Endothelial cell of umbilical vein (primary cell): ENCODE results near the gene ESYT2. TPM values are rescaled to one million over a fixed set of nuclear protein-coding genes. Genes with fewer than 3 reads are reported as not detected.

Source experiments
- BruUV-seq: library from RNA; stranded (reverse); fragments of 400-500 nt; replicated peaks from 2 replicates; lab custom pipeline; 2021; lab: Mats Ljungman, UMichigan
- CTCF ChIA-PET: fragments of 300-600, 350-600 bp; sonication (Branson Sonifier 250); formaldehyde crosslinking; loops from one replicate; lab custom pipeline; 2021; ENCODE audit warnings: antibody characterized with exemption, inconsistent platforms; lab: Charles Lee
- POLR2A ChIA-PET: fragments of 300-600, 350-600 bp; sonication (Branson Sonifier 250); formaldehyde crosslinking; loops from one replicate; lab custom pipeline; 2021; ENCODE audit warnings: antibody characterized with exemption, inconsistent platforms; lab: Charles Lee
- DNase-seq: peaks from one replicate; pipeline ENCODE4 v3.0.0-alpha.2; 2011; ENCODE audit warnings: low read depth, low spot score
- FAIRE-seq: peaks from 2 replicates; lab custom pipeline; 2011; peaks lifted over from hg19 to GRCh38; lab: Jason Lieb, UNC
- H2AFZ ChIP-seq: 2 replicates; pipeline ENCODE4 v1.6.0; 2012; ENCODE audit warnings: low read depth, low read length, control low read depth, inconsistent platforms
- H3K27ac ChIP-seq: 2 replicates; pipeline ENCODE4 v1.5.1; 2011; ENCODE audit warnings: low read depth, mild to moderate bottlenecking, control low read depth, low read length, moderate library complexity; ENCODE audit not compliant: insufficient read depth
- H3K27me3 ChIP-seq, 2 experiments: 2 replicates each; pipeline versions ENCODE4 v1.6.0 to v1.6.1; 2011; ENCODE audit warnings: low read length in 2 of 2, mixed read lengths in 1 of 2; ENCODE audit not compliant: control insufficient read depth in 2 of 2, insufficient read depth in 2 of 2
- H3K36me3 ChIP-seq, 2 experiments: 2 replicates in 1 of 2; 3 replicates in 1 of 2; pipeline ENCODE4 v1.5.1; 2011; ENCODE audit warnings: low read length in 2 of 2, mild to moderate bottlenecking in 1 of 2, moderate library complexity in 1 of 2; ENCODE audit not compliant: control insufficient read depth in 2 of 2, insufficient read depth in 2 of 2; ENCODE audit errors: extremely low read depth in 1 of 2
- H3K4me1 ChIP-seq: 3 replicates; pipeline ENCODE4 v1.5.1; 2011; ENCODE audit warnings: mild to moderate bottlenecking, low read length; ENCODE audit not compliant: control insufficient read depth, insufficient read depth; ENCODE audit errors: extremely low read depth
- H3K4me2 ChIP-seq: 2 replicates; pipeline ENCODE4 v1.6.1; 2011; ENCODE audit warnings: low read length, control low read depth, mixed read lengths; ENCODE audit not compliant: insufficient read depth
- H3K4me3 ChIP-seq, 3 experiments: fragments of 200-600 bp in 1 of 3; sonication (generic), shearing (Covaris generic) in 1 of 3; replicated peaks in 1 of 3; 2 replicates each; pipeline ENCODE4 v1.5.1; 2011 to 2016; ENCODE audit warnings: control low read depth in 3 of 3, low read length in 3 of 3, mild to moderate bottlenecking in 2 of 3, inconsistent platforms in 1 of 3, low read depth in 1 of 3, moderate library complexity in 1 of 3; ENCODE audit not compliant: insufficient read depth in 1 of 3
- H3K79me2 ChIP-seq: 2 replicates; pipeline ENCODE4 v1.6.0; 2012; ENCODE audit warnings: low read length, inconsistent platforms; ENCODE audit not compliant: control insufficient read depth, insufficient read depth
- H3K9ac ChIP-seq: replicated peaks from 2 replicates; pipeline ENCODE3; 2011; ENCODE audit warnings: low read length, control low read depth; ENCODE audit not compliant: insufficient read depth; ENCODE audit errors: extremely low read depth
- H3K9me1 ChIP-seq: replicated peaks from 3 replicates; pipeline ENCODE4 v1.6.0; 2011; ENCODE audit warnings: mild to moderate bottlenecking, low read length; ENCODE audit not compliant: control insufficient read depth, insufficient read depth; ENCODE audit errors: extremely low read depth
- H3K9me3 ChIP-seq: replicated peaks from 2 replicates; pipeline ENCODE4 v1.5.1; 2012; ENCODE audit warnings: low read length, inconsistent platforms; ENCODE audit not compliant: control insufficient read depth, insufficient read depth
- H4K20me1 ChIP-seq: replicated peaks from 2 replicates; pipeline ENCODE3; 2011; ENCODE audit warnings: mild to moderate bottlenecking, low read length; ENCODE audit not compliant: control insufficient read depth, insufficient read depth; ENCODE audit errors: extremely low read depth
- EZH2 ChIP-seq: IDR thresholded peaks from 2 replicates; pipeline ENCODE4 v1.6.1; 2012; ENCODE audit warnings: borderline replicate concordance, low read depth, mild to moderate bottlenecking, moderate library complexity, low read length, inconsistent platforms; ENCODE audit not compliant: severe bottlenecking
- FOS ChIP-seq: IDR thresholded peaks from 2 replicates; pipeline ENCODE4 v1.6.1; 2011; ENCODE audit warnings: mild to moderate bottlenecking, low read length, moderate library complexity, borderline replicate concordance; ENCODE audit not compliant: insufficient read depth
- GATA2 ChIP-seq: IDR thresholded peaks from 2 replicates; pipeline ENCODE4 v1.7.0; 2011; ENCODE audit warnings: low read depth, mild to moderate bottlenecking, moderate library complexity, mixed read lengths, low read length; ENCODE audit not compliant: insufficient read length, insufficient read depth
- JUN ChIP-seq: IDR thresholded peaks from 2 replicates; pipeline ENCODE4 v1.6.1; 2011; ENCODE audit warnings: borderline replicate concordance, low read depth; ENCODE audit not compliant: insufficient read length, insufficient read depth
- MYC ChIP-seq: IDR thresholded peaks from one replicate; pipeline ENCODE4 v1.6.1; 2011; ENCODE audit warnings: mild to moderate bottlenecking, low read depth, low read length
- POLR2A ChIP-seq: IDR thresholded peaks from 2 replicates; pipeline ENCODE4 v1.6.1; 2012; ENCODE audit warnings: low read depth, mild to moderate bottlenecking, control low read depth, low read length
- POLR2AphosphoS5 ChIP-seq: IDR thresholded peaks from 2 replicates; pipeline ENCODE4 v1.6.1; 2012; ENCODE audit warnings: low read depth, mild to moderate bottlenecking, control low read depth, low read length, moderate library complexity; ENCODE audit not compliant: insufficient read depth
- dilution Hi-C: fragments of 300-500 bp; cut with MboI; formaldehyde crosslinking; loops from one replicate; pipeline ENCODE4 v1.15.0; 2019; ENCODE audit warnings: low sequenced_read_pairs; ENCODE audit not compliant: extremely low pct_ligation_motif_present
- intact Hi-C: fragments of 100-400 bp; cut with micrococcal nuclease; formaldehyde crosslinking; loops from one replicate; pipeline ENCODE4 v1.10.0; 2022
- polyA plus RNA-seq, 4 experiments: library from polyadenylated mRNA; depleted of rRNA in 3 of 4; stranded (reverse) in 3 of 4; unstranded in 1 of 4; fragments of >200 nt; gene quantifications; 2 replicates each; pipeline versions ENCODE4 v1.2.1 to v1.2.3, GENCODE V29; 2011 to 2012; ENCODE audit warnings: missing spikeins in 1 of 4
- total RNA-seq: library from RNA; stranded (reverse); gene quantifications from 2 replicates; pipeline ENCODE4 v1.2.3, GENCODE V29; 2021
- TF ChIP-seq, protein P1 (sequence below): IDR thresholded peaks from 2 replicates; pipeline ENCODE4 v1.6.1; 2011; ENCODE audit not compliant: insufficient read depth, insufficient read length
- TF ChIP-seq, protein P2 (sequence below), 2 donors: IDR thresholded peaks; 1 replicate in 1 of 2; 2 replicates in 1 of 2; pipeline ENCODE4 v1.5.1; 2011; ENCODE audit warnings: low read length in 2 of 2, mild to moderate bottlenecking in 2 of 2, moderate library complexity in 2 of 2, control low read depth in 1 of 2, inconsistent platforms in 1 of 2, low read depth in 1 of 2; ENCODE audit not compliant: insufficient read depth in 1 of 2; ENCODE audit errors: extremely low read depth in 1 of 2

Gene ESYT2
- total and polyA plus RNA-seq, 2 donors (not counting 3 experiments of a cell fraction or from before 2014, with no cell fraction given), result 18.8 to 46.6 TPM

GRCh38 chr7:158759749-158760444, 69.4 kb downstream of the ESYT2 start:
- Histone ChIP-seq H3K4me2 (no peak overlapping the region), H3K4me1 (peaks cover 5% of the 10 kb centered on the region), H3K79me2 (no peaks in the 10 kb centered on the region), H4K20me1 (no peaks in the 10 kb centered on the region), H2AFZ (no peak overlapping the region), H3K27ac (no peak overlapping the region), H3K9me1 (no peaks in the 10 kb centered on the region), H3K9ac (no peak overlapping the region), H3K4me3 (no peak overlapping the region), H3K36me3 (peaks cover 7 to 21% of the 10 kb centered on the region in 2 experiments), H3K9me3 (no peaks in the 10 kb centered on the region), H3K27me3 (no peaks in the 10 kb centered on the region)
- CTCF ChIA-PET, result interaction anchor here (1.6 kb wide), 1 partner anchor 217 kb away, joined by 5 read pairs; no protein-coding TSS in a partner anchor
- no TSS peak for BruUV-seq
- TF ChIP-seq POLR2AphosphoS5 (no peak), JUN (no peak), MYC (no peak), FOS (no peak), POLR2A (no peak), GATA2 (no peak), EZH2 (no peak)
- TF ChIP-seq, protein P1, sequence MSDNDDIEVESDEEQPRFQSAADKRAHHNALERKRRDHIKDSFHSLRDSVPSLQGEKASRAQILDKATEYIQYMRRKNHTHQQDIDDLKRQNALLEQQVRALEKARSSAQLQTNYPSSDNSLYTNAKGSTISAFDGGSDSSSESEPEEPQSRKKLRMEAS, result no peak
- TF ChIP-seq, protein P2, sequence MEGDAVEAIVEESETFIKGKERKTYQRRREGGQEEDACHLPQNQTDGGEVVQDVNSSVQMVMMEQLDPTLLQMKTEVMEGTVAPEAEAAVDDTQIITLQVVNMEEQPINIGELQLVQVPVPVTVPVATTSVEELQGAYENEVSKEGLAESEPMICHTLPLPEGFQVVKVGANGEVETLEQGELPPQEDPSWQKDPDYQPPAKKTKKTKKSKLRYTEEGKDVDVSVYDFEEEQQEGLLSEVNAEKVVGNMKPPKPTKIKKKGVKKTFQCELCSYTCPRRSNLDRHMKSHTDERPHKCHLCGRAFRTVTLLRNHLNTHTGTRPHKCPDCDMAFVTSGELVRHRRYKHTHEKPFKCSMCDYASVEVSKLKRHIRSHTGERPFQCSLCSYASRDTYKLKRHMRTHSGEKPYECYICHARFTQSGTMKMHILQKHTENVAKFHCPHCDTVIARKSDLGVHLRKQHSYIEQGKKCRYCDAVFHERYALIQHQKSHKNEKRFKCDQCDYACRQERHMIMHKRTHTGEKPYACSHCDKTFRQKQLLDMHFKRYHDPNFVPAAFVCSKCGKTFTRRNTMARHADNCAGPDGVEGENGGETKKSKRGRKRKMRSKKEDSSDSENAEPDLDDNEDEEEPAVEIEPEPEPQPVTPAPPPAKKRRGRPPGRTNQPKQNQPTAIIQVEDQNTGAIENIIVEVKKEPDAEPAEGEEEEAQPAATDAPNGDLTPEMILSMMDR (IDR thresholded peaks at IDR 0.05; ENCODE audit: extremely low read depth in 1 of 2, insufficient read depth in 1 of 2, low read depth in 1 of 2, low read length in 2 of 2), result no peak
- FAIRE-seq (no peak), DNase-seq (no peak)
- POLR2A ChIA-PET, result no interaction called here
- intact Hi-C loops, result no loop called here
- dilution Hi-C loops, result no loop called here
